ENCODE measurements around the gene SHROOM4. TPM values are rescaled to one million over a fixed set of nuclear protein-coding genes. Genes with fewer than 3 reads are reported as not detected.

SHROOM4 gene
- total and polyA plus RNA-seq, 2 of the 13 experiments (the other 11 are each of a cell fraction or from before 2014, with no cell fraction given): 0.08 to 0.18 TPM

- no peak for ATAC-seq
- no TSS peak for BruUV-seq (replicated peaks)
- in situ Hi-C loops (cut with HindIII; ENCODE audit: extremely low pct_ligation_motif_present, low pct_unique_long_range_greater_than_20kb): no loop called here
- Histone ChIP-seq H3K9me3 (ENCODE audit: low read length) (no peaks in the 10 kb centered on the region), H3K4me3 (replicated peaks in 1 of 3; ENCODE audit: insufficient read depth in 1 of 3, low read depth in 2 of 3, low read length in 3 of 3) (no peak overlapping the region), H4K20me1 (ENCODE audit: insufficient read depth, low read length) (no peaks in the 10 kb centered on the region), H2AFZ (ENCODE audit: low read length) (no peak overlapping the region), H3K27ac (ENCODE audit: extremely low read length, insufficient read depth, low read length) (no peak overlapping the region), H3K4me2 (ENCODE audit: low read depth, low read length) (no peak overlapping the region), H3K36me3 (replicated peaks in 1 of 2; ENCODE audit: control insufficient read depth in 1 of 2, insufficient read depth in 2 of 2, low read length in 2 of 2) (no peaks in the 10 kb centered on the region), H3K27me3 (ENCODE audit: control insufficient read depth in 1 of 2, insufficient read depth in 2 of 2, low read length in 2 of 2) (no peaks in the 10 kb centered on the region), H3K79me2 (ENCODE audit: insufficient read depth, low read length) (no peaks in the 10 kb centered on the region), H3K4me1 (ENCODE audit: insufficient read depth, low read length) (no peaks in the 10 kb centered on the region), H3K9ac (ENCODE audit: insufficient read depth, low read depth, low read length) (no peak overlapping the region)
- ChIA-PET CTCF (ENCODE audit: low intra/inter-chr PET ratio, low total read pairs) (no interaction called here), POLR2A (no interaction called here)
- DNase-seq (ENCODE audit: low spot score): no peak
- FAIRE-seq: no peak
- intact Hi-C loops (cut with micrococcal nuclease; ENCODE audit: unreplicated experiment): no loop called here
- 45% methylated on average over 4 of the region's 4 CpGs for WGBS (ENCODE audit: low lambda C conversion rate)
- TF ChIP-seq NFE2L2 (IDR thresholded peaks at IDR 0.05; ENCODE audit: low read length): no peak
- TF ChIP-seq PRDM10 (CRISPR knock-in tag; IDR thresholded peaks at IDR 0.05; ENCODE audit: low read depth): no peak
- TF ChIP-seq CENPT (CRISPR knock-in tag; IDR thresholded peaks at IDR 0.05; ENCODE audit: low read depth): no peak
- TF ChIP-seq ZNF713 (CRISPR knock-in tag; IDR thresholded peaks at IDR 0.05): no peak
- no peak for TF ChIP-seq ZBTB14 (CRISPR knock-in tag; IDR thresholded peaks at IDR 0.05)
- TF ChIP-seq CHCHD3 (CRISPR knock-in tag; IDR thresholded peaks at IDR 0.05): no peak
- no peak for TF ChIP-seq HNRNPL (IDR thresholded peaks at IDR 0.05; ENCODE audit: low read depth, low read length)
- no peak for TF ChIP-seq KMT2A (CRISPR knock-in tag; IDR thresholded peaks at IDR 0.05)
- no peak for TF ChIP-seq SETDB1 (CRISPR knock-in tag; IDR thresholded peaks at IDR 0.05; ENCODE audit: borderline replicate concordance)
- no peak for TF ChIP-seq ZMAT5 (CRISPR knock-in tag; IDR thresholded peaks at IDR 0.05; ENCODE audit: borderline replicate concordance, low read depth)
- no peak for TF ChIP-seq ZSCAN31 (CRISPR knock-in tag; IDR thresholded peaks at IDR 0.05; ENCODE audit: low read depth)
- no peak for TF ChIP-seq KLF6 (CRISPR knock-in tag; IDR thresholded peaks at IDR 0.05)
- no peak for TF ChIP-seq HNF1A (IDR thresholded peaks at IDR 0.05; ENCODE audit: low read depth)
- TF ChIP-seq HNF1A (CRISPR knock-in tag; IDR thresholded peaks at IDR 0.05; ENCODE audit: borderline replicate concordance): no peak
- TF ChIP-seq ZBTB25 (CRISPR knock-in tag; IDR thresholded peaks at IDR 0.05): no peak
Observed at GRCh38 chrX:50805276-50805675, 8.7 kb downstream of the SHROOM4 start.

Data from HepG2 (cell line).